Calu3 (cell line): ENCODE measurements around the gene PRSS16. TPM values are rescaled to one million over a fixed set of nuclear protein-coding genes. Genes with fewer than 3 reads are reported as not detected.
"Not testable (repeated sequence)": the region's sequence is repeated elsewhere in the genome, so short reads cannot be mapped to it uniquely, and the experiment has no call there.

Experiments
- BruUV-seq: library from RNA; stranded (reverse); fragments of 400-500 nt; replicated peaks from 2 replicates; lab custom pipeline; 2021; lab: Mats Ljungman, UMichigan
- CTCF ChIA-PET: fragments of 300-600 bp; sonication (Branson Sonifier 250); formaldehyde crosslinking; loops from one replicate; lab custom pipeline; 2022; ENCODE audit warnings: antibody characterized with exemption; lab: Charles Lee
- DNase-seq: peaks from one replicate; pipeline ENCODE4 v3.0.0; 2022
- H3K27ac Mint-ChIP-seq: one replicate; pipeline ENCODE4 v1.8.0; 2022; ENCODE audit warnings: mixed read lengths; ENCODE audit not compliant: unreplicated experiment
- H3K27me3 Mint-ChIP-seq: one replicate; pipeline ENCODE4 v1.8.0; 2022; ENCODE audit warnings: mixed read lengths; ENCODE audit not compliant: unreplicated experiment
- H3K36me3 Mint-ChIP-seq: one replicate; pipeline ENCODE4 v1.8.0; 2022; ENCODE audit warnings: mild to moderate bottlenecking, moderate library complexity, mixed read lengths; ENCODE audit not compliant: insufficient read depth, unreplicated experiment
- H3K4me1 Mint-ChIP-seq: one replicate; pipeline ENCODE4 v1.8.0; 2022; ENCODE audit warnings: mild to moderate bottlenecking, low read depth, mixed read lengths; ENCODE audit not compliant: unreplicated experiment
- H3K4me3 Mint-ChIP-seq: one replicate; pipeline ENCODE4 v1.8.0; 2022; ENCODE audit warnings: mild to moderate bottlenecking, low read depth, moderate library complexity, mixed read lengths; ENCODE audit not compliant: unreplicated experiment
- H3K9me3 Mint-ChIP-seq: one replicate; pipeline ENCODE4 v1.8.0; 2022; ENCODE audit warnings: low read depth, mixed read lengths; ENCODE audit not compliant: unreplicated experiment
- CTCF ChIP-seq: fragments of 200-600 bp; IDR thresholded peaks from one replicate; pipeline ENCODE4 v1.8.0; 2022; ENCODE audit warnings: antibody characterized with exemption; ENCODE audit not compliant: unreplicated experiment
- intact Hi-C: fragments of 100-400 bp; cut with micrococcal nuclease; formaldehyde crosslinking; loops from one replicate; pipeline ENCODE4 v1.10.0; 2022; ENCODE audit not compliant: unreplicated experiment
- total RNA-seq: library from RNA; stranded (reverse); gene quantifications from 2 replicates; pipeline ENCODE4 v1.2.3, GENCODE V29; 2022

Gene PRSS16
- total RNA-seq, 1 experiment from 2014 or later: 31.3 TPM

DNA sequence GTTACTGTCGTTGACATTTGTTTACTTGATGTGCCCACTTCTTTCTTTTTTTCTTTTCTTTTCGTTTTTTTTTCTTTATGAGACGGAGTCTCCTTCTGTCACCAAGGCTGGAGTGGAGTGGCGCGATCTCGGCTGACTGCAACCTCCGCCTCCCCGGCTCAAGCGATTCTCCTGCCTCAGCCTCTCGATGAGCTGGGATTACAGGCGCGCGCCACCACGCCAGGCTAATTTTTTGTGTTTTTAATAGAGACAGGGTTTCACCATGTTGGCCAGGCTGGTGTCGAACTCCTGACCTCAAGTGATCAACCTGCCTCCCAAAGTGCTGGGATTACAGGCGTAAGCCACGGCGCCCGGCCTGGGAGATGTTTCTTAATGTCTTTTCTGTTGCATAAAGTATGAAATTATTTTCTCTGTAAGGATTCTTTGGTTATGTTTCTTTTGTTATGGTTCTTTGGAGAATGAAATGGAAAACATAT is 33.3 kb upstream of the PRSS16 start:
- Mint-ChIP-seq H3K36me3 (peaks cover 9% of the 10 kb centered on the region), H3K4me3 (peak overlapping the region; percentile 79), H3K4me1 (no peaks in the 10 kb centered on the region), H3K9me3 (peaks cover 4% of the 10 kb centered on the region), H3K27me3 (no peaks in the 10 kb centered on the region), H3K27ac (peak overlapping the region; percentile 96)
- no TSS peak for BruUV-seq
- DNase-seq: no peak
- no peak for TF ChIP-seq CTCF
- intact Hi-C loops: loop anchor here (10.0 kb wide), 1 partner anchor 161 kb away; no protein-coding TSS in a partner anchor
- CTCF ChIA-PET: interaction anchor here (0.8 to 1.1 kb wide), 4 partner anchors 37 to 538 kb away, joined by 3 to 5 read pairs (median 4); partner anchors contain the start of genes ZNF184 and ZNF391

- no peak for DNase-seq
- intact Hi-C loops: loop anchor here (10.0 kb wide), 1 partner anchor 158 kb away; no protein-coding TSS in a partner anchor
- Mint-ChIP-seq H3K9me3 (peaks cover 4% of the 10 kb centered on the region), H3K27ac (no peak overlapping the region), H3K27me3 (no peaks in the 10 kb centered on the region), H3K36me3 (peaks cover 9% of the 10 kb centered on the region), H3K4me3 (no peak overlapping the region), H3K4me1 (no peaks in the 10 kb centered on the region)
- BruUV-seq: no TSS peak
- TF ChIP-seq CTCF: no peak
- CTCF ChIA-PET: interaction anchor here (0.6 kb wide), 1 partner anchor 122 kb away, joined by 3 read pairs; no protein-coding TSS in a partner anchor
Observed at GRCh38 chr6:27216874-27217273, 30.6 kb upstream of the PRSS16 start.

GRCh38 chr6:27222971-27223370 is 24.5 kb upstream of the PRSS16 start:
- H3K9me3 Mint-ChIP-seq, H3K27ac Mint-ChIP-seq, DNase-seq, H3K4me3 Mint-ChIP-seq, H3K27me3 Mint-ChIP-seq, H3K4me1 Mint-ChIP-seq, BruUV-seq, intact Hi-C loops, H3K36me3 Mint-ChIP-seq: not testable (repeated sequence)
- CTCF ChIA-PET: interaction anchor here (0.6 kb wide), 1 partner anchor 77 kb away, joined by 5 read pairs; no protein-coding TSS in a partner anchor

- no peak for DNase-seq
- no peak for TF ChIP-seq CTCF
- BruUV-seq: no TSS peak
- H3K4me1 Mint-ChIP-seq: no peaks in the 10 kb centered on the region
- H3K4me3 Mint-ChIP-seq: no peak overlapping the region
- intact Hi-C loops: no loop called here
- H3K9me3 Mint-ChIP-seq: no peaks in the 10 kb centered on the region
- H3K36me3 Mint-ChIP-seq: no peaks in the 10 kb centered on the region
- CTCF ChIA-PET: no interaction called here
- H3K27me3 Mint-ChIP-seq: no peaks in the 10 kb centered on the region
- no peak overlapping the region for H3K27ac Mint-ChIP-seq
Observed at GRCh38 chr6:27224729-27225128, 22.8 kb upstream of the PRSS16 start.

DNA sequence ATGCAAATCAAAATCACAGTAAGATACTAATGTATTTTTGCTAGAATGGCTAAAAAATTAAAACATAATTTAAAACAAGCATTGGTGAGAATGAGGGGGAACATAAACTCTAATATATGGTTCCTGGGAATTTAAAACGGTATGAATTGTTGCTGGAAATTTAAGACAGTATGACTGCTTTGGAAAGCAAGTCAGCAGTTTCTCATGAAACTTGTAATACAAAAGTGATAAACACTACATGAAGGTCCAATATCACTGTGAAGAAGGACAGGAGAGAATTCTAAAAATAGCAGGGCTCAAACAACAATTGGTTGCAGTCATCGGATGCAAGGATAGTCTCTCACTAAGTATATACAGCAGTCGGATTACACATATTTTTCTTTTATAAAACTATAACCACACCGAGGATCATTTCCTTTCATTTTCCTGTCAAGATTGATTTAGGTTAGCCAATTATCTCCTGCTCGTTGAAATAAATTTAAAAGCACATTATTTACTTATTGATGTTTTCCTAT is 18.5 kb upstream of the PRSS16 start:
- no peak for TF ChIP-seq CTCF
- peaks cover 7% of the 10 kb centered on the region for H3K36me3 Mint-ChIP-seq
- H3K27ac Mint-ChIP-seq: no peak overlapping the region
- H3K27me3 Mint-ChIP-seq: no peaks in the 10 kb centered on the region
- CTCF ChIA-PET: no interaction called here
- intact Hi-C loops: no loop called here
- H3K4me3 Mint-ChIP-seq: no peak overlapping the region
- DNase-seq: no peak
- H3K9me3 Mint-ChIP-seq: no peaks in the 10 kb centered on the region
- no TSS peak for BruUV-seq
- H3K4me1 Mint-ChIP-seq: peaks cover 7% of the 10 kb centered on the region
